Measurements from ENCODE around the gene MYH14. TPM values are rescaled to one million over a fixed set of nuclear protein-coding genes. Genes with fewer than 3 reads are reported as not detected.

The MYH14 gene
- total RNA-seq, 1 donor from 2014 or later, result not detected

GRCh38 chr19:50249636-50250035, 46.2 kb downstream of the MYH14 start:
- Mint-ChIP-seq H3K4me3 (ENCODE audit: unreplicated experiment) (no peak overlapping the region), H3K9me3 (ENCODE audit: unreplicated experiment) (peaks cover 45% of the 10 kb centered on the region), H3K27me3 (ENCODE audit: low read depth, unreplicated experiment) (no peaks in the 10 kb centered on the region), H3K27ac (ENCODE audit: unreplicated experiment) (no peak overlapping the region), H3K4me1 (ENCODE audit: low read depth, unreplicated experiment) (no peaks in the 10 kb centered on the region), H3K36me3 (ENCODE audit: low read depth, unreplicated experiment) (peaks cover 2% of the 10 kb centered on the region)
- no peak for DNase-seq (ENCODE audit: low read depth)
- H3K79me2 ChIP-seq (ENCODE audit: insufficient read depth, low read length), result no peaks in the 10 kb centered on the region
- no peaks in the 10 kb centered on the region for H3K36me3 ChIP-seq (ENCODE audit: insufficient read depth, low read length)
- H3K9me3 ChIP-seq (ENCODE audit: insufficient read depth, low read depth, low read length), result peaks cover 7% of the 10 kb centered on the region
- H4K20me1 ChIP-seq (ENCODE audit: insufficient read depth, low read length), result no peaks in the 10 kb centered on the region
- no peak for FAIRE-seq
- H3K4me1 ChIP-seq (ENCODE audit: insufficient read depth, low read length), result no peaks in the 10 kb centered on the region
- H3K4me3 ChIP-seq (ENCODE audit: insufficient read depth, low read depth, low read length), result no peak overlapping the region
- H3K9ac ChIP-seq (ENCODE audit: low read length), result no peak overlapping the region
- TF ChIP-seq, protein P1, sequence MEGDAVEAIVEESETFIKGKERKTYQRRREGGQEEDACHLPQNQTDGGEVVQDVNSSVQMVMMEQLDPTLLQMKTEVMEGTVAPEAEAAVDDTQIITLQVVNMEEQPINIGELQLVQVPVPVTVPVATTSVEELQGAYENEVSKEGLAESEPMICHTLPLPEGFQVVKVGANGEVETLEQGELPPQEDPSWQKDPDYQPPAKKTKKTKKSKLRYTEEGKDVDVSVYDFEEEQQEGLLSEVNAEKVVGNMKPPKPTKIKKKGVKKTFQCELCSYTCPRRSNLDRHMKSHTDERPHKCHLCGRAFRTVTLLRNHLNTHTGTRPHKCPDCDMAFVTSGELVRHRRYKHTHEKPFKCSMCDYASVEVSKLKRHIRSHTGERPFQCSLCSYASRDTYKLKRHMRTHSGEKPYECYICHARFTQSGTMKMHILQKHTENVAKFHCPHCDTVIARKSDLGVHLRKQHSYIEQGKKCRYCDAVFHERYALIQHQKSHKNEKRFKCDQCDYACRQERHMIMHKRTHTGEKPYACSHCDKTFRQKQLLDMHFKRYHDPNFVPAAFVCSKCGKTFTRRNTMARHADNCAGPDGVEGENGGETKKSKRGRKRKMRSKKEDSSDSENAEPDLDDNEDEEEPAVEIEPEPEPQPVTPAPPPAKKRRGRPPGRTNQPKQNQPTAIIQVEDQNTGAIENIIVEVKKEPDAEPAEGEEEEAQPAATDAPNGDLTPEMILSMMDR (IDR thresholded peaks at IDR 0.05; ENCODE audit: insufficient read depth, low read depth, low read length), result no peak
- TF ChIP-seq EZH2 (IDR thresholded peaks at IDR 0.05; ENCODE audit: insufficient read depth, low read length), result no peak
- no peak overlapping the region for H3K27ac ChIP-seq (ENCODE audit: low read depth, low read length)
- no peak overlapping the region for H3K4me2 ChIP-seq (ENCODE audit: low read length)
- H3K27me3 ChIP-seq (ENCODE audit: insufficient read depth, low read length), result no peaks in the 10 kb centered on the region
- no peak overlapping the region for H2AFZ ChIP-seq (ENCODE audit: low read depth, low read length)

- no peak for DNase-seq (ENCODE audit: low read depth)
- Histone ChIP-seq H3K27ac (ENCODE audit: low read depth, low read length) (no peak overlapping the region), H2AFZ (ENCODE audit: low read depth, low read length) (no peak overlapping the region), H3K36me3 (ENCODE audit: insufficient read depth, low read length) (no peaks in the 10 kb centered on the region), H4K20me1 (ENCODE audit: insufficient read depth, low read length) (no peaks in the 10 kb centered on the region), H3K9me3 (ENCODE audit: insufficient read depth, low read depth, low read length) (peaks cover 7% of the 10 kb centered on the region), H3K27me3 (ENCODE audit: insufficient read depth, low read length) (no peaks in the 10 kb centered on the region), H3K4me2 (ENCODE audit: low read length) (no peak overlapping the region), H3K79me2 (ENCODE audit: insufficient read depth, low read length) (no peaks in the 10 kb centered on the region), H3K4me3 (ENCODE audit: insufficient read depth, low read depth, low read length) (no peak overlapping the region), H3K4me1 (ENCODE audit: insufficient read depth, low read length) (no peaks in the 10 kb centered on the region), H3K9ac (ENCODE audit: low read length) (no peak overlapping the region)
- Mint-ChIP-seq H3K27me3 (ENCODE audit: low read depth, unreplicated experiment) (no peaks in the 10 kb centered on the region), H3K36me3 (ENCODE audit: low read depth, unreplicated experiment) (peaks cover 2% of the 10 kb centered on the region), H3K4me3 (ENCODE audit: unreplicated experiment) (no peak overlapping the region), H3K27ac (ENCODE audit: unreplicated experiment) (no peak overlapping the region), H3K9me3 (ENCODE audit: unreplicated experiment) (peaks cover 45% of the 10 kb centered on the region), H3K4me1 (ENCODE audit: low read depth, unreplicated experiment) (no peaks in the 10 kb centered on the region)
- TF ChIP-seq EZH2 (IDR thresholded peaks at IDR 0.05; ENCODE audit: insufficient read depth, low read length), result no peak
- TF ChIP-seq, protein P1 (IDR thresholded peaks at IDR 0.05; ENCODE audit: insufficient read depth, low read depth, low read length), result no peak
- FAIRE-seq, result no peak
Observed at GRCh38 chr19:50250450-50251136, 47.2 kb downstream of the MYH14 start.
